Esophagus (tissue), 2 donors: ENCODE measurements around the gene STPG4. TPM values are rescaled to one million over a fixed set of nuclear protein-coding genes. Genes with fewer than 3 reads are reported as not detected.

Experiments used
- H3K27ac ChIP-seq, 2 donors: one replicate each; pipeline ENCODE4 v1.5.1; 2013; ENCODE audit warnings: low read depth in 2 of 2, mild to moderate bottlenecking in 2 of 2, inconsistent platforms in 1 of 2, low read length in 1 of 2, moderate library complexity in 1 of 2
- H3K27me3 ChIP-seq, 2 donors: one replicate each; pipeline ENCODE4 v1.6.1; 2013; ENCODE audit warnings: low read length in 2 of 2, control low read depth in 1 of 2, mild to moderate bottlenecking in 1 of 2; ENCODE audit not compliant: insufficient read depth in 2 of 2, control insufficient read depth in 1 of 2
- H3K36me3 ChIP-seq, 2 donors: one replicate each; pipeline ENCODE4 v1.6.1; 2013; ENCODE audit warnings: low read length in 1 of 2; ENCODE audit not compliant: control insufficient read depth in 2 of 2, insufficient read depth in 2 of 2
- H3K4me1 ChIP-seq, 2 donors: one replicate each; pipeline ENCODE4 v1.6.1; 2013; ENCODE audit warnings: low read length in 1 of 2; ENCODE audit not compliant: control insufficient read depth in 2 of 2, insufficient read depth in 2 of 2
- H3K4me3 ChIP-seq, 2 donors: one replicate each; pipeline ENCODE4 v1.5.1; 2013; ENCODE audit warnings: low read length in 2 of 2, mild to moderate bottlenecking in 2 of 2, low read depth in 1 of 2, moderate library complexity in 1 of 2
- H3K9me3 ChIP-seq, 2 donors: one replicate each; pipeline ENCODE4 v1.6.1; 2013; ENCODE audit warnings: mild to moderate bottlenecking in 2 of 2, low read depth in 1 of 2, low read length in 1 of 2, moderate library complexity in 1 of 2; ENCODE audit not compliant: control insufficient read depth in 2 of 2, insufficient read depth in 1 of 2
- WGBS, 2 donors: extraction: QIAGEN DNeasy Blood & Tissue Kit; methylation state at CpG; one replicate each; pipeline ENCODE4 v1.1.7; 2013; 5-methylcytosine and 5-hydroxymethylcytosine counted together
- polyA plus RNA-seq, 2 donors: library from polyadenylated mRNA; stranded (reverse); fragments of 200-250 nt; gene quantifications; one replicate each; pipeline ENCODE4 v1.2.3, GENCODE V29; 2013
- donor health status: healthy with polysubstance abuse.
- donor health status: Bipolar disorder and iron deficiency.

Gene STPG4
- polyA plus RNA-seq, 2 donors, result not detected

- peaks cover 11 to 46% of the 10 kb centered on the region in 2 donors for H3K36me3 ChIP-seq
- H3K9me3 ChIP-seq, result no peaks in the 10 kb centered on the region
- H3K4me3 ChIP-seq, result no peak overlapping the region
- WGBS, 2 donors, result 45 to 63% methylated on average over 4 of the region's 4 CpGs
- no peaks in the 10 kb centered on the region for H3K27me3 ChIP-seq
- H3K4me1 ChIP-seq, result peaks cover 4 to 17% of the 10 kb centered on the region in 2 donors
- peak overlapping the region; percentile 77 to 87 for H3K27ac ChIP-seq
Observed at GRCh38 chr2:47043891-47044239, 111.2 kb downstream of the STPG4 start.

GRCh38 chr2:47043142-47043890 is 111.8 kb downstream of the STPG4 start:
- H3K27ac ChIP-seq, result peak overlapping the region; percentile 77 to 87
- peaks cover 11 to 46% of the 10 kb centered on the region in 2 donors for H3K36me3 ChIP-seq
- peaks cover 4 to 17% of the 10 kb centered on the region in 2 donors for H3K4me1 ChIP-seq

DNA sequence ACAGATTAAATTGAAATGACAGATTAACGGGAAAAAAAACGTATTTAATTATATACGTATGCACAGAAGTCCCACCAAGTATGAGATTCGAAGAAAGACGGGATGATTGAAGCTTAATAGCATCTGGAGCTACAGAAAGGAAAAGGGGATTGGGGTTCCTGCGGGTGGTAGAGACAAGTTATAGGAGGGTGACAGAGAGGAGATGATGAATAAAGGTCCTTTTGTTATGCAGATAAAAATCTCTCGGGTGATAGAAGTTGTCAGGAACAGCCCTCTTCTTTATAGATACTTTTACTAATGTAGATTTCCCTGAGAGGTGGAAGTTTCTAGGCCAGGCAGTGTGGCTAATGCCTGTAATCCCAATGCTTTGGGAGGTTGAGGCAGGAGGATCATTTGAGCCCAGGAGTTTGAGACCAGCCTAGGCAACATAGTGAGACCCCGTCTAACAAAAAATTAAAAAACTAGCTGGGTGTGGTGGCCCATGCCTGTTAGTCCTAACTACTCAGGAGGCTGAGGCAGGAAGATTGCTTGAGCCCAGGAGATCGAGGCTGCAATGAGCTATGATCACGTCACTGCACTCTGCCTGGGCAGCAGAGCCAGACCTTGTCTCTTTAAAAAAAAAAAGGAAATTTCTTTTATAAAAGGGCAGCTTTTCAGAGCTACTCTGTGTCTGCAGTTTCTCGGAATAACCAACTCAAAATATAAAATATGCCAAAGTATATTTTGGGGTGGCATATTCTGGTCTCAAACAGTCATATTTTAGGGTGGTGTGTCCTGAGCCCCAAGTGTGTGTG is 113.0 kb downstream of the STPG4 start:
- Histone ChIP-seq H3K27me3 (no peaks in the 10 kb centered on the region), H3K36me3 (peaks cover 5 to 41% of the 10 kb centered on the region in 2 donors), H3K4me1 (peaks cover 4 to 17% of the 10 kb centered on the region in 2 donors), H3K9me3 (no peaks in the 10 kb centered on the region), H3K27ac (peak overlapping the region in 1 of 2 donors; percentile 77), H3K4me3 (no peak overlapping the region)
- WGBS, 2 donors, result 87 to 90% methylated on average over 11 of the region's 11 CpGs

More at GRCh38 chr2:47043142-47043890, 111.8 kb downstream of the STPG4 start:
- Histone ChIP-seq H3K27me3 (no peaks in the 10 kb centered on the region), H3K9me3 (no peaks in the 10 kb centered on the region), H3K4me3 (no peak overlapping the region)
- 35 to 40% methylated on average over 8 of the region's 8 CpGs for WGBS, 2 donors

- Histone ChIP-seq H3K27me3 (no peaks in the 10 kb centered on the region), H3K4me1 (peaks cover 4 to 17% of the 10 kb centered on the region in 2 donors), H3K9me3 (no peaks in the 10 kb centered on the region), H3K27ac (peak overlapping the region; percentile 29 to 72), H3K4me3 (no peak overlapping the region), H3K36me3 (peaks cover 5 to 32% of the 10 kb centered on the region in 2 donors)
- WGBS, 2 donors, result 71 to 77% methylated on average over 8 of the region's 8 CpGs
Observed at GRCh38 chr2:47041063-47041462, 114.0 kb downstream of the STPG4 start.

- WGBS, 2 donors, result 83 to 84% methylated on average over 10 of the region's 10 CpGs
- Histone ChIP-seq H3K36me3 (peaks cover 5 to 28% of the 10 kb centered on the region in 2 donors), H3K27me3 (no peaks in the 10 kb centered on the region), H3K4me3 (no peak overlapping the region), H3K4me1 (peaks cover 4 to 17% of the 10 kb centered on the region in 2 donors), H3K9me3 (no peaks in the 10 kb centered on the region), H3K27ac (peak overlapping the region; percentile 29 to 72)
Observed at GRCh38 chr2:47040651-47041050, 114.5 kb downstream of the STPG4 start.

GRCh38 chr2:47039913-47040562 is 115.1 kb downstream of the STPG4 start:
- Histone ChIP-seq H3K4me3 (no peak overlapping the region), H3K27ac (peak overlapping the region; percentile 29 to 72), H3K9me3 (no peaks in the 10 kb centered on the region), H3K27me3 (no peaks in the 10 kb centered on the region), H3K36me3 (peaks cover 8 to 25% of the 10 kb centered on the region in 2 donors), H3K4me1 (peaks cover 4 to 19% of the 10 kb centered on the region in 2 donors)
- WGBS, 2 donors, result 80 to 82% methylated on average over 17 of the region's 17 CpGs

GRCh38 chr2:47039489-47039870 is 115.6 kb downstream of the STPG4 start:
- WGBS, 2 donors, result 51 to 61% methylated on average over 2 of the region's 2 CpGs
- Histone ChIP-seq H3K9me3 (no peaks in the 10 kb centered on the region), H3K27me3 (no peaks in the 10 kb centered on the region), H3K4me1 (peaks cover 4 to 19% of the 10 kb centered on the region in 2 donors), H3K36me3 (peaks cover 8 to 20% of the 10 kb centered on the region in 2 donors), H3K4me3 (no peak overlapping the region), H3K27ac (peak overlapping the region; percentile 29 to 72)

DNA sequence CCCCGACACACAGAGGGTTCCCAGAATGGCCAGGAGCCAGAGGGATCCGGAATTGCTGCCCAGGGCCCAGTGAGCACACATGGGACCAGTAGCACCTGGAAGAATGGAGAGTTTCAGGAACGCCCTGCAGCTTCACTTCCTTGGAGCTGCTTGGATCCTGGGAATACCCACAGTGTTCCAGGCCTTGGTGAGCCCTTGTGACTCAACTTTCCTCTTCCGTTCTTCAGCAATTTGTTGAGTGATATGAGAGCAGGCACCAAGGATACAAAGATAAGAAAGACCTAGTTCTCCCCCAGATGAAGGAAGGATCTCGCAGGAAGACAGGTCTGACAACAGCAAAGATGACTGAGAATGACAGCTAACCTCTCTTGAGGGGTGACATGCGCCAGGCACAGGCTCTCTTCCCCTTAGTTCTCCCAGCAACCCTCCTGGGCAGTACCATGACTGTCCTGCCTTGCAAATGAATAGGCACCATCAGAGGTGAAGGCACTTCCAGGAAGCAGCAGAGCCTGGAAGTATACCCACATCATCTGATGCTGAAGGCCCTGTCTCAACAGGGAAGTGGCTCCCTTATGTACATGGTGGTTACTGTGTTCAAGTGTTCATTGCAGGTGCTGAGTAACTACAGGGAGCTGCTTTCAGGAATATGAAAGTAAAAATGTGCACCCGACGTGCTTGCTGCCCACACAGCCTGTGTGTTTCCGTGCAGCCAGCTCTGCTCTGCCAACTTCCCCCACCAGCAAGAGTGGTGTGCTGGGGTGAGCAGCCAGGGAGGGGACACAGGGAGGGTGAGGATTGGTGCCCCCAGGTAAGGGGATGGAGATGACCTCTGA is 116.2 kb downstream of the STPG4 start:
- WGBS, 2 donors, result 55 to 63% methylated on average over 9 of the region's 9 CpGs
- H3K36me3 ChIP-seq, result peaks cover 8 to 20% of the 10 kb centered on the region in 2 donors

GRCh38 chr2:47037678-47038077 is 117.4 kb downstream of the STPG4 start:
- H3K36me3 ChIP-seq, result peaks cover 8 to 20% of the 10 kb centered on the region in 2 donors
- H3K4me3 ChIP-seq, result no peak overlapping the region
- H3K9me3 ChIP-seq, result no peaks in the 10 kb centered on the region
- no peaks in the 10 kb centered on the region for H3K27me3 ChIP-seq
- WGBS, 2 donors, result 75 to 83% methylated on average over 9 of the region's 9 CpGs
- no peak overlapping the region for H3K27ac ChIP-seq
- peaks cover 4 to 24% of the 10 kb centered on the region in 2 donors for H3K4me1 ChIP-seq

More for the DNA sequence above, 116.2 kb downstream of the STPG4 start:
- Histone ChIP-seq H3K4me1 (peaks cover 4 to 23% of the 10 kb centered on the region in 2 donors), H3K4me3 (no peak overlapping the region), H3K27me3 (no peaks in the 10 kb centered on the region), H3K9me3 (no peaks in the 10 kb centered on the region), H3K27ac (peak overlapping the region; percentile 15 to 70)
